ENCODE results near the gene RAB21. TPM values are rescaled to one million over a fixed set of nuclear protein-coding genes. Genes with fewer than 3 reads are reported as not detected.

RAB21 gene
- total RNA-seq, 2 donors from 2014 or later, result 47.6 to 51.2 TPM

- Histone ChIP-seq H3K27ac (ENCODE audit: low read depth, low read length) (no peak overlapping the region), H3K36me3 (ENCODE audit: control insufficient read depth, insufficient read depth, low read length) (no peaks in the 10 kb centered on the region), H3K27me3 (ENCODE audit: control insufficient read depth, insufficient read depth, low read length, poor library complexity, severe bottlenecking) (peaks cover 9% of the 10 kb centered on the region), H3K9me3 (ENCODE audit: control insufficient read depth, low read length) (no peaks in the 10 kb centered on the region), H3K4me1 (ENCODE audit: control insufficient read depth, insufficient read depth, low read length) (no peaks in the 10 kb centered on the region), H3K9ac (ENCODE audit: extremely low read depth, low read length, poor library complexity, severe bottlenecking) (no peak overlapping the region), H3K4me3 (ENCODE audit: low read length) (no peak overlapping the region)
- Mint-ChIP-seq H3K9me3 (no peaks in the 10 kb centered on the region), H3K4me3 (no peak overlapping the region), H3K27me3 (ENCODE audit: insufficient read depth) (peaks cover 3% of the 10 kb centered on the region), H3K27ac (no peak overlapping the region), H3K4me1 (no peaks in the 10 kb centered on the region), H3K36me3 (ENCODE audit: low read depth) (no peaks in the 10 kb centered on the region)
- 91 to 98% methylated on average over 2 to 3 of the region's 5 CpGs for WGBS, 2 experiments (ENCODE audit: insufficient coverage in 1 of 2, insufficient read length in 1 of 2)
- no peak for DNase-seq
- TF ChIP-seq CTCF (conservative IDR thresholded peaks at IDR 0.05), result no peak
These were observed 10.0 kb upstream of the RAB21 start for GRCh38 chr12:71744522-71745300.

- H3K27me3 ChIP-seq (ENCODE audit: control insufficient read depth, insufficient read depth, low read length, poor library complexity, severe bottlenecking), result peaks cover 33% of the 10 kb centered on the region
- H3K36me3 Mint-ChIP-seq (ENCODE audit: low read depth), result no peaks in the 10 kb centered on the region
- H3K4me3 Mint-ChIP-seq, result no peak overlapping the region
- DNase-seq, result peak; percentile 82
- H3K4me3 ChIP-seq (ENCODE audit: low read length), result no peak overlapping the region
- no peak overlapping the region for H3K27ac ChIP-seq (ENCODE audit: low read depth, low read length)
- WGBS, 2 experiments (ENCODE audit: insufficient coverage in 1 of 2, insufficient read length in 1 of 2), result 60% methylated on average over 4 of the region's 4 CpGs; no CpG with 5 or more reads in 1 of the 2 experiments
- TF ChIP-seq CTCF (conservative IDR thresholded peaks at IDR 0.05), result peak; percentile 84
- no peaks in the 10 kb centered on the region for H3K9me3 ChIP-seq (ENCODE audit: control insufficient read depth, low read length)
- no peaks in the 10 kb centered on the region for H3K4me1 ChIP-seq (ENCODE audit: control insufficient read depth, insufficient read depth, low read length)
- no peaks in the 10 kb centered on the region for H3K9me3 Mint-ChIP-seq
- peaks cover 16% of the 10 kb centered on the region for H3K27me3 Mint-ChIP-seq (ENCODE audit: insufficient read depth)
- H3K9ac ChIP-seq (ENCODE audit: extremely low read depth, low read length, poor library complexity, severe bottlenecking), result no peak overlapping the region
- no peaks in the 10 kb centered on the region for H3K4me1 Mint-ChIP-seq
- H3K27ac Mint-ChIP-seq, result no peak overlapping the region
- H3K36me3 ChIP-seq (ENCODE audit: control insufficient read depth, insufficient read depth, low read length), result no peaks in the 10 kb centered on the region
These were observed 7.6 kb upstream of the RAB21 start for GRCh38 chr12:71746974-71747611.

- H3K4me1 Mint-ChIP-seq, result peaks cover 6% of the 10 kb centered on the region
These were observed 6.4 kb upstream of the RAB21 start for GRCh38 chr12:71748081-71748850.

More at GRCh38 chr12:71748081-71748850, 6.4 kb upstream of the RAB21 start:
- peaks cover 37% of the 10 kb centered on the region for H3K27me3 ChIP-seq (ENCODE audit: control insufficient read depth, insufficient read depth, low read length, poor library complexity, severe bottlenecking)
- no peak for DNase-seq
- H3K9me3 Mint-ChIP-seq, result no peaks in the 10 kb centered on the region
- 77 to 79% methylated on average over 2 to 5 of the region's 5 CpGs for WGBS, 2 experiments (ENCODE audit: insufficient coverage in 1 of 2, insufficient read length in 1 of 2)
- H3K27ac Mint-ChIP-seq, result no peak overlapping the region
- no peaks in the 10 kb centered on the region for H3K4me1 ChIP-seq (ENCODE audit: control insufficient read depth, insufficient read depth, low read length)
- no peak for TF ChIP-seq CTCF (conservative IDR thresholded peaks at IDR 0.05)
- H3K4me3 ChIP-seq (ENCODE audit: low read length), result no peak overlapping the region
- H3K27me3 Mint-ChIP-seq (ENCODE audit: insufficient read depth), result peaks cover 16% of the 10 kb centered on the region
- H3K9ac ChIP-seq (ENCODE audit: extremely low read depth, low read length, poor library complexity, severe bottlenecking), result no peak overlapping the region
- no peaks in the 10 kb centered on the region for H3K36me3 Mint-ChIP-seq (ENCODE audit: low read depth)
- no peak overlapping the region for H3K27ac ChIP-seq (ENCODE audit: low read depth, low read length)
- H3K4me3 Mint-ChIP-seq, result no peak overlapping the region
- H3K36me3 ChIP-seq (ENCODE audit: control insufficient read depth, insufficient read depth, low read length), result no peaks in the 10 kb centered on the region
- no peaks in the 10 kb centered on the region for H3K9me3 ChIP-seq (ENCODE audit: control insufficient read depth, low read length)
